ENCODE results near the gene NOXA1. TPM values are rescaled to one million over a fixed set of nuclear protein-coding genes. Genes with fewer than 3 reads are reported as not detected.

NOXA1 gene
- total RNA-seq, 1 experiment from 2014 or later, result 0.28 TPM

DNA sequence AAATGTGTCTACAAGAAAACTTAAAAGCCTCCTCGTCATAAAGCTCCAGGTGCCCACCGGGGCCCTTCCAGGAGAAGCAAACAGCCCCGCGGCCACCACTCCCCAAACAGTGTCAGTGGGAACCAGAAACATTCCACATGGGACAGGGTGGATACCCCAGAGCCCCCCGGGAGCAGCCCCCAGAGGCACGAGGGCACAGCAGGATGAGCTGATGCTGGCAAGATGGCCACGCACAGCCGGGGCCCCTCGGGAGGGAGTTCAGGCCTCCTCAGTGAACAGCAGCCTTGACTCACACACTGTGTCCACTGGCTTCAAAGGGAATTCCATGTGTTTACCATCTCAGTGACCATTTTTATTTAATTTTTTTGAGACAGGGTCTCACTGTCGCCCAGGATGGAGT lies 10.8 kb upstream of the NOXA1 start:
- DNase-seq (ENCODE audit: low spot score), result no peak
- no TSS peak for BruUV-seq (replicated peaks)

DNA sequence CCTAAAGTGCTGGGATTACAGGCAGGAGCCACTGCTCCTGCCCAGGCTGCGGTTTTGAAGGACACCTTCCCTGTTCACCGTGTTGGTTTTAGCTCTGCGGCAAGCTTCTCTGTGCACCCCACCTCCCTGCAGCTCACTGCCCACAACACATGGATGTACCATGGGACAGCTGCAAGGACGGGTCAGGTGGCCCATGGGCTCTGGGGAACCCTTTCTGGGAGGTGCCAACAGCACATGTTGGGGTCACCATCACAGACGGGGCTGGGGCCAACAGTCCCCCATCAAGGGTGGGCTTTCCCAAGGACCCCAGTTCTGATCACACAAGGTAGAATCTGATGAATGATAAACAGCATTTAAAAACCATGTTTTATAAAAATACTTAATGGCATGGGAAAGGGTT lies 7.7 kb upstream of the NOXA1 start:
- DNase-seq (ENCODE audit: low spot score), result no peak
- intact Hi-C loops (cut with micrococcal nuclease; ENCODE audit: unreplicated experiment), result no loop called here
- BruUV-seq (replicated peaks), result no TSS peak
- Histone ChIP-seq H3K36me3 (ENCODE audit: insufficient read depth, low read length, poor library complexity, severe bottlenecking) (no peaks in the 10 kb centered on the region), H3K27ac (ENCODE audit: low read depth, low read length, poor library complexity, severe bottlenecking) (no peak overlapping the region), H3K9me3 (ENCODE audit: low read depth, low read length, poor library complexity, severe bottlenecking) (no peaks in the 10 kb centered on the region), H3K27me3 (replicated peaks; ENCODE audit: insufficient read depth, low read depth, low read length, poor library complexity) (no peaks in the 10 kb centered on the region), H3K4me3 (ENCODE audit: low read depth, low read length, poor library complexity, severe bottlenecking) (no peak overlapping the region), H3K4me1 (ENCODE audit: insufficient read depth, low read length, poor library complexity, severe bottlenecking) (peaks cover 12% of the 10 kb centered on the region)
- POLR2A ChIA-PET (ENCODE audit: low non-redundant PET), result no interaction called here
- CTCF ChIA-PET, result no interaction called here
- no peak for TF ChIP-seq EZH2 (IDR thresholded peaks at IDR 0.05; ENCODE audit: borderline replicate concordance, low read depth, low read length, poor library complexity, severe bottlenecking)
- TF ChIP-seq, protein P1, sequence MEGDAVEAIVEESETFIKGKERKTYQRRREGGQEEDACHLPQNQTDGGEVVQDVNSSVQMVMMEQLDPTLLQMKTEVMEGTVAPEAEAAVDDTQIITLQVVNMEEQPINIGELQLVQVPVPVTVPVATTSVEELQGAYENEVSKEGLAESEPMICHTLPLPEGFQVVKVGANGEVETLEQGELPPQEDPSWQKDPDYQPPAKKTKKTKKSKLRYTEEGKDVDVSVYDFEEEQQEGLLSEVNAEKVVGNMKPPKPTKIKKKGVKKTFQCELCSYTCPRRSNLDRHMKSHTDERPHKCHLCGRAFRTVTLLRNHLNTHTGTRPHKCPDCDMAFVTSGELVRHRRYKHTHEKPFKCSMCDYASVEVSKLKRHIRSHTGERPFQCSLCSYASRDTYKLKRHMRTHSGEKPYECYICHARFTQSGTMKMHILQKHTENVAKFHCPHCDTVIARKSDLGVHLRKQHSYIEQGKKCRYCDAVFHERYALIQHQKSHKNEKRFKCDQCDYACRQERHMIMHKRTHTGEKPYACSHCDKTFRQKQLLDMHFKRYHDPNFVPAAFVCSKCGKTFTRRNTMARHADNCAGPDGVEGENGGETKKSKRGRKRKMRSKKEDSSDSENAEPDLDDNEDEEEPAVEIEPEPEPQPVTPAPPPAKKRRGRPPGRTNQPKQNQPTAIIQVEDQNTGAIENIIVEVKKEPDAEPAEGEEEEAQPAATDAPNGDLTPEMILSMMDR (conservative IDR thresholded peaks at IDR 0.05; ENCODE audit: low read depth, low read length), result no peak

More for the DNA sequence above, 10.8 kb upstream of the NOXA1 start:
- Histone ChIP-seq H3K4me3 (ENCODE audit: low read depth, low read length, poor library complexity, severe bottlenecking) (no peak overlapping the region), H3K27ac (ENCODE audit: low read depth, low read length, poor library complexity, severe bottlenecking) (no peak overlapping the region), H3K36me3 (ENCODE audit: insufficient read depth, low read length, poor library complexity, severe bottlenecking) (no peaks in the 10 kb centered on the region), H3K9me3 (ENCODE audit: low read depth, low read length, poor library complexity, severe bottlenecking) (no peaks in the 10 kb centered on the region), H3K27me3 (replicated peaks; ENCODE audit: insufficient read depth, low read depth, low read length, poor library complexity) (no peaks in the 10 kb centered on the region), H3K4me1 (ENCODE audit: insufficient read depth, low read length, poor library complexity, severe bottlenecking) (peaks cover 18% of the 10 kb centered on the region)
- TF ChIP-seq, protein P1 (conservative IDR thresholded peaks at IDR 0.05; ENCODE audit: low read depth, low read length), result no peak
- TF ChIP-seq EZH2 (IDR thresholded peaks at IDR 0.05; ENCODE audit: borderline replicate concordance, low read depth, low read length, poor library complexity, severe bottlenecking), result no peak
- CTCF ChIA-PET, result no interaction called here
- intact Hi-C loops (cut with micrococcal nuclease; ENCODE audit: unreplicated experiment), result no loop called here
- POLR2A ChIA-PET (ENCODE audit: low non-redundant PET), result no interaction called here

DNA sequence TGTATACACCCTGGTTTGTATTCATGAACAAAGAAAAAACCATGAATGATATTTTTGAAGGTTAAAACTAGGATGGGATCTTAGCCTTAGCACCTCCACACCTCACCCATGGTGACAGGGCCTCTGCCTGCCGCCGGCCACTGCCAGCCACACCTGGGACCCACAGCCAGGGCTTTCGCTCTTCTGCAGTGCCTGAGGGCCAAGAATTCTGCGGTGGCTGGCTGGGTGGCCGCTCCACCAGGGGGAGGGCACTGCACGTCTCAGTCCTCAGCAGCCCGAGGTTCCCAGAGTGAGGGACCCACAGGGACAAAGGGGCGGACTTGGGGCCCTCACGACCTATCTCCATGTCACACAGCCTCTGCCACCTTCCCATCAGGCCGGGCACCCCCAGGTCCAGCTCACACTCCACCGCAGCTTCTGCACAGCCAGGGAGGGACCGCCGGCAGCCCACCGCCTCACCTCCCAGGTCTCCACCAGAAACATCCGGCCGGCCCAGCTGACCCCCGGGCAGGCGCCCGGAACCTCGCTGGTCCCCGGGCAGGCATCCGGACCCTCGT lies 7.1 kb upstream of the NOXA1 start:
- ChIA-PET CTCF (no interaction called here), POLR2A (ENCODE audit: low non-redundant PET) (no interaction called here)
- no peak overlapping the region for H3K27ac ChIP-seq (ENCODE audit: low read depth, low read length, poor library complexity, severe bottlenecking)
- no peaks in the 10 kb centered on the region for H3K9me3 ChIP-seq (ENCODE audit: low read depth, low read length, poor library complexity, severe bottlenecking)
- peaks cover 12% of the 10 kb centered on the region for H3K4me1 ChIP-seq (ENCODE audit: insufficient read depth, low read length, poor library complexity, severe bottlenecking)
- no peaks in the 10 kb centered on the region for H3K36me3 ChIP-seq (ENCODE audit: insufficient read depth, low read length, poor library complexity, severe bottlenecking)
- no TSS peak for BruUV-seq (replicated peaks)
- no peak overlapping the region for H3K4me3 ChIP-seq (ENCODE audit: low read depth, low read length, poor library complexity, severe bottlenecking)
- no peaks in the 10 kb centered on the region for H3K27me3 ChIP-seq (replicated peaks; ENCODE audit: insufficient read depth, low read depth, low read length, poor library complexity)
- intact Hi-C loops (cut with micrococcal nuclease; ENCODE audit: unreplicated experiment), result no loop called here
- DNase-seq (ENCODE audit: low spot score), result no peak
- TF ChIP-seq EZH2 (IDR thresholded peaks at IDR 0.05; ENCODE audit: borderline replicate concordance, low read depth, low read length, poor library complexity, severe bottlenecking), result no peak
- TF ChIP-seq, protein P1 (conservative IDR thresholded peaks at IDR 0.05; ENCODE audit: low read depth, low read length), result no peak
